ENCODE results near the gene INSIG2.

Gene INSIG2

DNA sequence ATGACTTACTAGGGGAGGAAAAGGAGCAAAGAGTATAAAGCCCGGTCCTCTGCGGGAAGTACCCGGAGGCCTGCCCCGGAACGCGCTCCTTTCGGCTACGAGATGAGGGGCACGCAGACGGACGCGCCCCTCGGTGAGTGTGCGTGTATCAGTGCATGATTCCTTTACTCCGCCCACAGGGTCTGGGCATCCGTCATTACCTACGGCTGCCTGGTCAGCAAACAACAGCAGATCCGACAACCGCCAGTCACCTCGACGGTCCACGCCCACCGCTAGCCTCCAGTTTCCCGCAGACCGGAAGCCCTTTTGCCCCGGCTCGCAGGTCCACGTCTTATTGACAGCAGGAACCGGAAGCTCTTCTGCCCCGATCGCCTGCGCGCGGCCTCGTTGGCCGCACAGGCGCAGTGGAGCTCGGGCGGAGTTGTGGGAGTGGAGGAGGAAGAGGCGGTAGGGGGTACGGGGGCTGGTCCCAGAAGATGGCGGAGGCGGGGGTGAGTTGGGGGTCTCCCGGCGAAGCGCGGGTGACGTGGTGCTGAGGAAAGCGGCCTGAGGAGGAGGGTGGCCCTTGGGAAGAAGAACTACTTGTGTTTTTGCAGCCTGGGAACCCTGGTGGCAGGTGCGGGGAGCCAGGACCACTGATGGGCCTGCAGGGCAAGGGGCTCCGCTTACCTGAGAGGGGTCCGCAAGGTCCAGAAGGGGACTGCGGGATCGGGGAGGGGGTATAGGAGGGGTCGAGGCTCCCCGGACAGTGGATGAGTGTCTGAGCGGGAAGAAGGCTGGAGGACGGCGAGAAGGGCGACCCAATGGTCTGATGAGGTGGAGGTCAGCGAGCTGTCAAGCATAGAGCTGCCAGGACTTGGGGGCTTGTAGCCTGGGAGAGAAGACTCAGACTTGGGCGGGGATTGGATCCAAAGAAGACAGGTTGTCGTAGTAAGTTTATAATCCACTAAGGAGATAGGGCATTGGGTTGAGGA lies at the start of gene INSIG2:
INSIG2 (plus strand) TSS at position 421 of the 974 bp plus-strand sequence. CDS start 8,086 bp downstream, outside the sequence.
- peak; percentile 97 for DNase-seq (ENCODE audit: low spot score)

DNA sequence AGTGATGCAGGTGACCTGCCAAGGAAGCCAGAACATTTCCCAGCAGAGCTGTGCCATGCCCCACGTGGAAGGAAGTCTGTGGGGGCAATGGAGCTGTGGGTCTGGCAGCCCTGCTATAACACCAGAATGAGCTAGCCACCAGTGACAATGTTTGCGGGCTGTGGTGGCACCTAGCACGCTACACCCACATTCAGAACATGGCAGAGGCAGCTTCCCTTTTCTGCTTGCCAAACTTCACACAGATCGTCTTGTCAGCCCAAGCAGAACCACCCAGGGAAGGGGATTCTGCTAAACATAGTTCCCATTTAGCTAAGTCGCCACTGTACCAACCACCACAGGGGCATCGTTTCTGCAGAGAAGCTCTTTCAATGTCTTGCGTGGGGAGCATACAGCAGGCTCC lies 47.4 kb upstream of the INSIG2 start:
- no peak for DNase-seq (ENCODE audit: low spot score)

DNA sequence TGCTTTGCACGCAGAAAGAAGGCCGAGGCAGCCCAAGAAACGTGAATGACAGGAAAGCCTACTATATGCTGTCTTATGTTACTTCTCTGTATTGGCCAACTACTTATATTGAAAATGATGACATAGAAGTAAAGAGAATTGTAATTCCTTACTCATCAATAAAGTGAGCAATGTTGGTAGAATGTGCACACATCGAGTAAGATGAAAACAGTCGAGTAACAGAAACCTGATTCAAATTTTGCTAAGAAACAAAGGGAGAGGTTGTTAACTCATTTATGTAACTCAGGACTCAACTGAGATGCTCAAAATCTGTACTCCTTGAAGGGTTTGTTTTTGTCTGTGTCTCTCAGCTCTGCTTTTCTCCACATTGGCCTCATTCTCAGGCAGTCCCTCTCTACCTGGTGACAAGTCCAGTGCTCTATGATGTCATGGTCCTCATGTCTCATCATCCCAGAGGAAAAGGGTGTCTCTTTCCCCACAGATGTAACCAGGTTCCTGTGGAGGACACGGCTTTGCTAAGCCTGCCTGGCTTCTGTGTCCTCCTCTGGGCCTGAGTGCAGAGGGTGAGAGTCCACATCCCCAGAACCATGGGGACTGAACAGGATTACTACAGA lies 44.1 kb upstream of the INSIG2 start:
- no peak for DNase-seq (ENCODE audit: low spot score)

DNA sequence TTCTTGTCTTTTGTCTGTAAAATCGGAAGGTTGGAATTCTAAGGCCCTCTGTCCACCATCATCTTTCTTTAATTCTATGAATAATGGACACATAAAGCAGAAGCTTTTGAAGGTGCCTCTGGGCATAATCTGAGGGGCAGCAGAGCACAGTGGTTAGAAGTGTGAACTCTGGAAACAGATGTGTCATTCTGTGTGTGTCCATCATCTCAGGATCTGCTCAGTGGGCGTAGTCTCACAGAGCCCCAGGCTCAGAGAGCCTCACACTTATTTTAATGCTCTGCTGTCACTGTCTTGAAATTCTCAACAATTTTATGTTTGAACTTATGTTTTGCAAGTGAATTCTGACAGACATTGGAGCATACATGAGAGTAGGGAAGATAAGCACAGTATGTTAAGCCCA lies 43.4 kb upstream of the INSIG2 start:
- DNase-seq (ENCODE audit: low spot score): no peak

DNA sequence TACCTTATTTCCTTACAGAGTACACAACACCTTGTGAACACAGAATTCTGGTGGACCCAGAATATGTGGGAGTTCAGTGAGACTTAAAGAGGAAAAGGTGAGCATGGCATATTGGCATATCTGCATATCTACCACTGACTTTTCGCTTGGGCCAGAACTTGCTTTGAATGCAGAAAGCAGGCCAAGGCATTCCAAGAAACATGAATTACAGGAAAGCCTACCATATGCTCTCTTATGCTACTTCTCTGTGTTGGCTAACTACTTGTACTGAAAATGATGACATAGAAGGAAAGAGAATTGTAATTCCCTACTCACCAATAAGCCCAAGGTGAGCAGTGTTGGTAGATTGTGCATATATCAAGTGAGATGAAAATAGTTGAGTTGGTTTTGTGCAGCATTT lies 43.0 kb upstream of the INSIG2 start:
- DNase-seq (ENCODE audit: low spot score): no peak

DNA sequence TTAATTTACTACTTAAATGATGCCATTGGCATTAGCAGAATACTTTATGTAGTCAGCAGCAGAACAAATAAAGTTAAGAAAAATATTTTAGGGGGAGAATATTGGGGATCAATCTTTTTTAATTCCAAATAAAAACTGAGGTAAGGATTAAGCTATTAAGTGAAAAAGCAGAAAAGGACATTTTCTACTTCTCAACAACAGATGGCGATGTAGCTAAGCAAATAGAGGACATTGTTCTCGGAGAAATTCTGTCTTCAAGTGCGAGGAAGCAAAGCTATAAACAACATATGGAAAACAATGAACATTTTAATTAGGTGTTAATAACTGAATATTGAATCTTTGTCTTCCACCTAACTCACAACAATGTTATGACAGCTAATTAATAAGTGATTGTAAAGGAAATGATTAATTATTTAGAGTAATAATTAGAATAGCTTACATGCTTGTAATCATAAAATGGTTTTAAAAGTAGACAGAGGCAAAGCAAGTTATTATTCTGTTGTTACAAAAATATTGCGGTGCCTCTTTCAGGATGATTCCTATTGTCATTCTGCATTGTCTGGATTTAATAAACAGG lies 41.5 kb upstream of the INSIG2 start:
- no peak for DNase-seq (ENCODE audit: low spot score)

DNA sequence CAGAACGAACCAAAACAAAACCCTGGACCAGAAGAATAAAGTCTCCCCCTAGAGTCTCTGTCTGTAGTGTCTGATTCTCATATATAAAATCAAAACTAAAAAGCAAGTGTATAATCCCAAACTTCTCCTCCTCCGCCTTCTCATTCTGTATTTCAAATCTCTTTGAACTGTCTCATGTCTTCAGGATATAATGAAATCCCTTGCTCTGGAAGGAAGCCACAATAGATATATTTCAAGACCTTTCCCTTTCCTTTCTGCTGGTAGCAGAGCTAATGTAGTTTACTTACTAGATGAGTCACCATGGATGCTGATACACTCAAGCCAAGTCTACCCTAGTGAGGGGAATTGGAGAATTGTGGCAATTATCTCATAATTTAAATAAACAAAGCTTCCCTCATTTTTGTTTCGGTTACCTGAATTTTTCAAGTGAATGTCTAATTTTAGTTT lies 40.9 kb upstream of the INSIG2 start:
- no peak for DNase-seq (ENCODE audit: low spot score)

DNA sequence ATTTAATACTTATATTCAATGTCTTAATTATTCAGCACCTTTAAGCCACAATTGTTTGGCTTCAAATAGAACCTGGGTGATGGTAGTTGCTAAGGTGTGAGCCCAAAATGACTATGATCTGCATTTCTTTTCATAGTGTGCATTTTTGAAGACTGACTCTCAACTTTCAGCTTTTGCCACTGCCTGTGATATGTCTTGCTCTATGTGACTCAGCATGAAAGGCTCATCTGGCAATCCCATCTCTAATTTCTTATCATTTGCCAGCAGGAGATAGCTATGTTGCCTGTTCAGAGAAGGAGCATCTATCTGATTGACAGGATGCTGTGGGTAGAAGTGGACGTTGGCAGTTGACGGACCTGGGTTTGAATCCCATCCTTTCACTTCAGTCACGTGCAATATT lies 39.9 kb upstream of the INSIG2 start:
- DNase-seq (ENCODE audit: low spot score): no peak

DNA sequence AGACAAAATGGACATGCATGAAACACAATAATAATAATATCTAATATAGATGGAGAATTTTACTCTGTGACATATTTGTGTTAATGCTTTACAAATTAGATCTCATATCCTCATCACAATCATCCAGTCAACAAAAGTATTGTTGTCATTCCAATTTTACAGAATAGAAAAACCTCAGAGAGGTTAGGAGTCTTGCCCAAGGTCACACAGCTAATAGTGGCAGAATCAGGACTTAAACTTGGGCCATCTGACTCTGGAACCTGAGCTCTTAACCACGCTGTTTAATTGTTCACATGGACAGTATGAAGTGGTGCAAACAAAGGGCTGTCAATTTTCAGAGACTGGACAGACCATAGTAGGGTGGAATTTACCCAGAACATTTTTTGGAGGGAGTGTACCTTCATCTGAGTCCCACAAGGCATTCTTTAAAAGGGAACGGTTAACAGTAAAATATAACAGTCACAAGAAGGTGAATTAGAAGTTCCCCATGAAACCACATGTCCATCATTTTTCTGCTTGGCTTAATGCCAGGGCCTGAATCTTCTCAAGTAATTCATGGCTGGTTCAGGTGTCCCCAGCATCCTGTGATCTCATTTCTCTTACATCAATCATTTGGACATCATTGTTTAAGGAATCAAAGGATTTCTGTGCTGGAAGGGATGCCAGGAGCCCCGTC lies 39.0 kb upstream of the INSIG2 start:
- DNase-seq (ENCODE audit: low spot score): no peak

DNA sequence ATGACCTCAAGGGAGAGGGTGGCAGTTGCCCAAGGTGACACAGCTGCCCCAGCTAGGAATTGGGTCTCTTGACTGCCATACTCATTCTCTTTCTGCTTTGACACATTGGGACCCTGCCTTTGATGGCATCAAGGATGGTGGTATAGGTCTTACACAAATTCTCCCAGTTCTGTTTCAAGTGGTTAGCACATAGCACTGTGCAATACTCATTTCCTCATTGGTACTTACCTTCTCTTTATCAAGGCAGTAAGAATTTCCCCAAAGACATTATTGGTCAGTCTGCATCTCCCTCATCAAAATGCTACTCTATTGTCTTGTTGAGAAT lies 38.5 kb upstream of the INSIG2 start:
- DNase-seq (ENCODE audit: low spot score): no peak

DNA sequence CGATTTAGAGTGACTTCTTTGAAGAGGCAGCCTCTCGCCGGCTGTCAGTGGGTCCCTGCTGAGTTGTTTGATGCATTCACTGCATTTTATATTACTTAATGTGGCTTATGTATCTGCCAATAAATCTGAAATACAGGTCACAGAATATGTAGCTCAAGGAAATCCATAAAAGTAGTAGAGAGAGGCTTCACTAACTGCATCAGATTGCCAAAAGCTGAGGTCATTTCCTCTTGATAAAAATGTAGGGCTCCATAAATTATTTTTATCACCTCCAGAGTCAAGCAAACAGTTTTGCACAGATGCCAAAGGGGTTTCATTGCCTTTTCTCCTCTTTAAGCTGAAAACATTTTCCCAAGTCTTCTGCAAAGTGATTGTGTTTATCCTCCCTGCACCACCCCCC lies 37.9 kb upstream of the INSIG2 start:
- no peak for DNase-seq (ENCODE audit: low spot score)

DNA sequence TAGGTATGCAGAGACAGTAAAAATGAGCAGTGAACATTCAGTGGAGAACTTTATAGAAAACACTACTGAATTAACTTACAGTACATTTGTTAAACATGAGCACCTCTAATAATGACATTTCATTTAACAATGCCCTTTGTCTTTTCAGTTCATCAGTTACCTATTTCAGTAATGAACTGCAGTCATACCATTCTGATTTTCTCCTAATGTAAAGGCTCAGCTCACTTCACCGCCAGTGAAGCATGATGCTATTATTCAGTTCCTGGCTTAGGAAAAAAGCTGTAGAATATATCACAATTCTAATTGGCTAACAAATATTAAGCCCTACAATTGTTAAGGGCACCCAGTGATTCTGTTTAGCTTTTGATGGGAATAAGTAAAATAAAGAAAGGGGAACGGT lies 37.3 kb upstream of the INSIG2 start:
- DNase-seq (ENCODE audit: low spot score): no peak

DNA sequence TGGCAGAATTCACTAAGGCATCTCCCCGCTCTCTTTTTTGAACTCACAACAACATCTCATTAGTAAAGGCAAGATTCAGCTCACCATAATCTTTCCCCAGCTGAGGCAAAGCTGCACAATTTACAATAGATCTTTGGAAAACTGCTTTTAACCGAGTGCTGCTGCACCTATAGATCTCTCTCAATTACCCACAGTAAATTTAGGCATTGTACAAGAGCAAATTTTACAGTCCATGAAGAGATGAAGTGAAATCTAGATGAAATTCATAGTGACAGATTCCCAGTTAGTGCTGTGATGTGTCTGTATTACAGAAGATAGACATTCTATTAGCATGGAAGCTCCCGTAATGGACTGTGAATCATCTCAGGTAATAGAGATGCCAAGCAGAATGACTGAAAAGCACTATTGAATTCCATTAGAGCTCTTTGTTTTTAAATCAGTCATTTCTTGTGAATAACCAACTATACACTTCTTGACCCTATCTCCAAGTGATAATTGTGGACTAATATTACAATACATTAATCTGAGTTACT lies 36.4 kb upstream of the INSIG2 start:
- DNase-seq (ENCODE audit: low spot score): no peak

DNA sequence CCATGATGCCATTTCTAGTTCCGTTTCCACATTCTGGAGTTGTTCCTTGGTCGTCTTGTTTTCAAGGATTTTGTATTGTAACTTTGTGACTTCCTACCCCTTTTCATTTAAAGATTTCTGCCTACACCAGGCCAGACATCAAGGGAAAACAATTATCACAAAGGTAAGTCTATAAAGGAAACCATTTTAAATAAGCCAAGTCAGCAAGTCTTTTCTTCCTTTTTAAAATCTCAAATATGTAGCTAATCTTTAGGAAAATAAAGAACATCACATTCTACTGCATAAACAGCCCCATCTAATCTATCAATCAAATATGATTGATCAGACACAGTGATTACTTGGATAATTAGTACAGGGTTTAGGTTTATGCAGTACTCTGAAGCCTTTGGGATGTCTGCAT lies 35.8 kb upstream of the INSIG2 start:
- DNase-seq (ENCODE audit: low spot score): no peak

DNA sequence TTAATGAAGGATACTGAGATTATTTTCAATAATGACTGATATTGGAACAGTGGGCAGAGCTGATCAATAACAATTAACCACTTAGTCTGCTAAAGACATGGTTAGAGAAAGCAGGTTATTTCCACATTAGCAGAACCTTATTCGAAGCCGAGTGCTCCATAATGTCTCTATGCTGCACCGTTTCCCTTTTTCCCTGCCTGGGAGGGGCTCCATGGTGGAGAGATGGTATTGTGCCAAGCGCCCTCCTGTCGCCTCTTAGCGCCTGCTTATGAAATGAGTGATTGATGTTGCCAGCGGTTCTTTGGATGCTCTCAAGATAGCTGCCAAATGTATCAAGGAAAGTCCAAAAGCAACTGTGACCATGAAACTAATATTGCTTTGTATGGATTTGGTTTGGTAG lies 34.6 kb upstream of the INSIG2 start:
- DNase-seq (ENCODE audit: low spot score): no peak

DNA sequence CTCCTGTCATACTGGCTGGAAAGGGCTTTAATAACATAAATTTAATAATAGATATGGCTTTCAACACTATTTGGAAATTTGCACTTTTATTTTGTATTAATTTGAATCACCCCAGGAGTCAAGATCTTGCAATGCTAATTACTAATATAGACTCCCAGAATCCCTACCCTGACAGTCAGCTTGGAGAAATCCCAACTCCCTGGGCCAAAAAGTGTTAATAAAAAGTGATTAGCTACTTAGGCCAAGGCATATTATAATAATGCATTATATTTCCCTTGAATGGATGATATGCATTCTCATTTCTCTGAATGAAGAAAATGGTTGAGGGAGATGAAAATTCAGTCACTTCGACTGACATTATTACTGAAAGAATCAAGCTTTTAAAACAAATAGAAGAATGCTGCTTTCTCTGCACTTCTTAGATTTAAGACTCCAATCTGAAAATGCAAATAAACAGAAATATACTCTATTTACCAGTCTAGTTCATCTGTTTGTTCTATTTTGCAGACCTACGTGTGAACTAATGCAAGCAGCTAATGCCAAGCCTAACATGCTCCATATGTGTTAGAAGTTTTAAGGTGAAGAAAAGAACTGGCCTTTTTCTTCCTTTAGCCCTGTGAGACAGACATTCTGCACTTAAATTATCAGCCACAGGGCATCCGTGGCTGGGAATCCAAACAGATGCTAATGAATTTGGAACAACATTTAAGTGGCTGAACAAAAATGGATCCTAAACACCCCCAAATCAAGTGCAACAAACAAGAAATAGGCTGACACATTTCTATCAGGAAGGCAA lies 33.9 kb upstream of the INSIG2 start:
- no peak for DNase-seq (ENCODE audit: low spot score)

DNA sequence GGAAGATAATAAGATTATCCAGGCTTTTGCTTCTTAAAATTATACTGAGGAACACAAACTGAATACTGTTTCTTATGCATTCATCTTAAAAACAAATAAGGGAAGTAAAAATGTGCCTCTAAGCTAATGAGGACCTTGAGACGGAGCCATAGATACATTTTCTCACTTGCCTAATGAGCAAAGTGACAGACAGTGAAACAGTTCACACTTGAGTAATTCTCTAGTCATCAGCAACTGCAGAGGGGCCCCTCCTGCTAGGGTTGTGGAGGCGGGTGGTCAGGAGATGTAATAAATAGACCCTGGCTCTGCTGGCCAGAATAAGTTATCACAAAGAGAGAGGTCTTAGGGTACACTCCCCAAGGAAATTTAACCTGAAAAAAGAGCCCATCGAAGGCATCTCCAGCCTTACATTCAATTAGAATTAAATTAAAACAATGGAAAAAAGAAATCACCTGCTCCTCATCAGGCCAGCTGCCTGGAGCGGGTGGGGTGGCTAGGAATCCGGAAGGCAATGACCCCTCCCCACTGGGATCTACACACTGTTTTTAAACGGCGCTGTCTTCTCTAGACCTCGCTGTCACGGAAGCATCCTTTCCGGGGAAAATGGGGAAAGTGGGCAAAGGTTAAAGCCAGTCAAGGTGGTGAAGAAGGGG lies 32.6 kb upstream of the INSIG2 start:
- no peak for DNase-seq (ENCODE audit: low spot score)

DNA sequence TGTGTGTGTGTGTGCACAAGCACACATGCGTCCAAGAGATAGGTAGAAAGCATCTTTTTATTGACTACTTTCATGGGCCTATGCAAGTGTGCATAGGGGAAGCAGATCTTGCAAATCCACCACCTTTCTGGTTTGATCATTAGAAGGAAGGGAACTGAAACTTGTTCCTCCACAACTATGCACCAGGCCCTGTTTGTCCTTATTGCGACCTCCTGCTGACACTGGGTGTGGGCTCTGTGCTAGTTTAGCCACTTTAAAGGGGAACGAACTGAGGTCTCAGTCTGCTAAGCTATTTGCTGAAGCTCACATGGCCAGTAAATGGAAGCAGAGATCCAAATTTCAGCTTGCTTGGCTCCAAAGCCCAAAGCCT lies 32.1 kb upstream of the INSIG2 start:
- DNase-seq (ENCODE audit: low spot score): no peak

DNA sequence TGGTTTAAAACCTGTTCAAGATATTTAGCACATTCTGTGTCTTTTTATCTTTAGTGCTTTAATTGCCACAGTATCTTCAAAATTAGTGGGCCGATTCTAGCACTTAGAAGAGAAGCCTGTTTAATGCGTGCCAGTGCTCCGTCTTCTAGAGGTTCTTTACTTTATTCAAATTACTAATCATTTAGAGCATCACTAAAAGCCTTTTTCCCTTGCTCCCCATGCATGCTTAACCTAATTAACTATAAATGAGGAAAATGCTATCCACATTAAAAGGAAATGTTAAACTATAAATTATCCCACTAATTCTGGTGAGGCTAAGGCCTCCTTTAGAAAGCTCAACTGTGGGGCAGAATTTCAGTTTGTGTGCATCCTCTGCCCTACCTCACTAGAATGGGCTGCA lies 31.5 kb upstream of the INSIG2 start:
- DNase-seq (ENCODE audit: low spot score): no peak

DNA sequence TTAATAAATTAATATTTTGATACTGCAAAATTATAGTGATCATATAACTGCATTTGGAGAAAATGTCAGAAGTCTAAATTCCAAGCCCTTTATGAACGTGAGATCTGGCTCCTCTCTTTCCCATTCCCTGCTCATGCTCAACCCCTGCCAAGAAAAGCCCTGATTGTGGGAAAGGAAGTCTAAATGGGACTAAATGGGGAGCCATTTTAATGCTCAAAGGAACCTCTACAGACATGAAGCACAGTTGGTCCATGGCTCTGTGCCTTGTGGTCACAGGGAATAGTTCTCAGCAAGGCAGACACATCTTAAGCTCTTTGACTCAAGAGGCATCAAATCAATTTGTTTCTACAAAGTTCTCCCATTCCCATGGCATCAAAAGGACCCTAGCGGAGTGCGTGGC lies 29.3 kb upstream of the INSIG2 start:
- no peak for DNase-seq (ENCODE audit: low spot score)

DNA sequence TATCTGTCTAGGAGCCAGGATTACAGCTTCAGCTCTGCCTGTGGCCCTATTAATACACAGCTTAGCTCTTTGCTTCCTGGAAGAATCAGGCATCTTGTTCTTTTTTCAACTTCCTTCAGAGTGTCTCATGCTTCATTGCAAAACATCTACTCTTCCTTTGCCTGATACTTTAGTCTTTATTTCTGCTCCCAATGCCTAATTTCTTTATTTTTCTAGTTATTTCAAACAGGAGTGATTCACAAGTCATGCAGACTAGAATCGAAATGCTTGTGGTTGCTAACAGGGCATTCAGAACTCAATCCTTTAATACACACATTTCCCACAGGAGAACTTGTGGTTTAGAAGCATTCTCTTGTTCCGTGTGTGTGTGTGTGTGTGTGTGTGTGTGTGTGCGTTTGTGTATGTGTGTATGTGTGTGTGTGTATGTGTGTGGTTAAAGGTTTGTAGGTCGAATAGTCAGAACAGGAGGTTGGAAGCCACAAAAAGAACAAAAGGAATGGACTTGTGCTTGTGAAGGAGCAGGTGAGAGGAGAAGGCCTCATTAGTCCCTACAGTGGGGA lies 28.3 kb upstream of the INSIG2 start:
- peak; percentile 39 for DNase-seq (ENCODE audit: low spot score)

Measured in activated CD4-positive, alpha-beta T cell treated with anti-CD3 and anti-CD28 coated beads, Interleukin-2, Interleukin-4, amounts not matched to agents 100 ng/mL and 50 ng/mL, durations not matched to agents 16 hours and 8 hours (primary cell).